Measurements from ENCODE around the gene ADAMTS12.
"Not testable (repeated sequence)": the region's sequence is repeated elsewhere in the genome, so short reads cannot be mapped to it uniquely, and the experiment has no call there.

The ADAMTS12 gene

GRCh38 chr5:33582417-33582816, 309.4 kb downstream of the ADAMTS12 start:
- DNase-seq (ENCODE audit: low spot score), result no peak

GRCh38 chr5:33579789-33580188, 312.0 kb downstream of the ADAMTS12 start:
- no peak for DNase-seq (ENCODE audit: low spot score)

- no peak for DNase-seq (ENCODE audit: low spot score)
Measured at GRCh38 chr5:33579152-33579551, 312.6 kb downstream of the ADAMTS12 start.

- DNase-seq (ENCODE audit: low spot score), result no peak
Measured at GRCh38 chr5:33576726-33577590, 314.8 kb downstream of the ADAMTS12 start.

GRCh38 chr5:33565324-33565723, 326.5 kb downstream of the ADAMTS12 start:
- no peak for DNase-seq (ENCODE audit: low spot score)

- DNase-seq (ENCODE audit: low spot score), result no peak
Measured at GRCh38 chr5:33563983-33564908, 327.5 kb downstream of the ADAMTS12 start.

GRCh38 chr5:33563530-33563929, 328.3 kb downstream of the ADAMTS12 start:
- no peak for DNase-seq (ENCODE audit: low spot score)

GRCh38 chr5:33558489-33558888, 333.3 kb downstream of the ADAMTS12 start:
- peak; percentile 27 for DNase-seq (ENCODE audit: low spot score)

- DNase-seq (ENCODE audit: low spot score), result no peak
Measured at GRCh38 chr5:33557605-33558004, 334.2 kb downstream of the ADAMTS12 start.

GRCh38 chr5:33556330-33557328, 335.2 kb downstream of the ADAMTS12 start:
- DNase-seq (ENCODE audit: low spot score), result no peak

- no peak for DNase-seq (ENCODE audit: low spot score)
Measured at GRCh38 chr5:33549982-33550567, 341.7 kb downstream of the ADAMTS12 start.

- not testable (repeated sequence) for DNase-seq (ENCODE audit: low spot score)
Measured at GRCh38 chr5:33539790-33540189, 352.0 kb downstream of the ADAMTS12 start.

- no peak for DNase-seq (ENCODE audit: low spot score)
Measured at GRCh38 chr5:33539212-33539611, 352.6 kb downstream of the ADAMTS12 start.

- no peak for DNase-seq (ENCODE audit: low spot score)
Measured at GRCh38 chr5:33538201-33538600, 353.6 kb downstream of the ADAMTS12 start.

GRCh38 chr5:33537240-33537639, 354.6 kb downstream of the ADAMTS12 start:
- DNase-seq (ENCODE audit: low spot score), result no peak

GRCh38 chr5:33536802-33537201, 355.0 kb downstream of the ADAMTS12 start:
- no peak for DNase-seq (ENCODE audit: low spot score)

- DNase-seq (ENCODE audit: low spot score), result no peak
Measured at GRCh38 chr5:33531824-33532223, 360.0 kb downstream of the ADAMTS12 start.

- no peak for DNase-seq (ENCODE audit: low spot score)
Measured at GRCh38 chr5:33531037-33531298, 360.8 kb downstream of the ADAMTS12 start.

- no peak for DNase-seq (ENCODE audit: low spot score)
Measured at GRCh38 chr5:33530183-33531036, 361.4 kb downstream of the ADAMTS12 start.

- no peak for DNase-seq (ENCODE audit: low spot score)
Measured at GRCh38 chr5:33527696-33528095, 364.1 kb downstream of the ADAMTS12 start.

- no peak for DNase-seq (ENCODE audit: low spot score)
Measured at GRCh38 chr5:33526755-33527154, 365.0 kb downstream of the ADAMTS12 start.

All from AG08395 (cell line).